Endothelial cell of hepatic sinusoid (primary cell): ENCODE data around the gene UGT1A4.

Experiments
- in situ Hi-C: cut with HindIII; loops from 2 replicates; pipeline ENCODE4 v1.10.0; 2017; ENCODE audit warnings: low sequenced_read_pairs

The UGT1A4 gene

GRCh38 chr2:233779722-233780121 lies 61.2 kb downstream of the UGT1A4 start:
- in situ Hi-C loops: no loop called here

- in situ Hi-C loops: no loop called here
Measured at GRCh38 chr2:233780771-233781170, 62.2 kb downstream of the UGT1A4 start.

GRCh38 chr2:233789554-233789953 lies 71.0 kb downstream of the UGT1A4 start:
- in situ Hi-C loops: no loop called here

DNA sequence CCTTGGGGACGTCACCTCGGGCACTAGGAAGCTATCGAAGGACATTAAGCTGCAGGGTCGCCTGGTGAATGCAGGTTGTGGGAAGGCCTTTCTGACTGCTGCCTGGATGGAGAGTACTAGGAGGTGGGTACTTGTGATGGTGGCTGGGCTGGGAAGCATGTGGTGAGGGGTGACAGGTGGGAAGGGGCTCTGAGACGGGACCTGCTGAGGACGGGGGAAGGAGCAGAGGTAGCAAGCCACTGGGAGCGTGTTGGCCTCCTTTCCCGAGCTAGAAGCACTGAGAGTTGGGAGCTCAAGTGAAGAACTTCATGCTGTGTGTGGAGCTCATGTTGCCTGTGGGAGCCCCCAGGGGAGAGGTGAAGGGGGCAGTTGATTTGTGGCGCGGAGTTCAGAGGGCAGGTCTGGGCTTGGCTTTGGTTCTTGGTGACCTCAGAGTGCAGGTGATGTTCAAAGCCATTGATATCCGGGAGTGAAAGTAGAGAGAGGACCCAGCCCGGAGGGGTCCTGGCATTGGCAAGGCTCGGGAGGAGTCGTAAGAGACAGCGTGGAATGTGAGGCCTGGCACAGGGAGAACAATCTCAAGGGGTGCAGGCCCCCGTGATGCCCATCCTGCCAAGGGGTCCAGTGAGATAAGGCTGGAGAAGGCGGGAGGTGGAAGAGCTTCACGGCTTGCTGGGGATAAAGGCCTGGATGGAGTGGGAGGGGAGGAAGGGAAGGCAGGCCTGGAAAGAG lies 72.8 kb downstream of the UGT1A4 start:
- in situ Hi-C loops: no loop called here

DNA sequence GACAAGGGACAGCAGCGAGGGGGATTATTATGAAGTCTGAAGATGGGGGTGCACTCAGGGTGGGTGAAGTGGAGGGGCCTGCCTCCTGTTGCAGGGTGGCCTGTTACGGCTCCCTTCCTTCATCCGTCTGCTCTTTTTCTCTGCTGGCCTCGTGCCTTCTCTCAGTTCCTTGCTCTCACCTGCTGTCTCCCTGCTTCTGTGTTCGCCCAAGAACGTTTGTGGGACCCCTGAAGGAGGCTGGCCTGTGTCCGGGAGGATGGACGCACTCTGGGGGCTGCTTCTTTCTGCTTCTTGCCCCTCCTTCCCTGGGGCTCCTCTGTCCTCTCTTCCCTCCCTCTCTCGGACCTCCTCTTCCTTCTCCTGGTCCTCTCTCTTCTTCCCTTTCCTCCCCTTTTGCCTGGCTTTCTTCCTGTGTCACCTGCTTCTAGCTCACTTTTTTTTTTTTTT lies 73.4 kb downstream of the UGT1A4 start:
- in situ Hi-C loops: no loop called here

DNA sequence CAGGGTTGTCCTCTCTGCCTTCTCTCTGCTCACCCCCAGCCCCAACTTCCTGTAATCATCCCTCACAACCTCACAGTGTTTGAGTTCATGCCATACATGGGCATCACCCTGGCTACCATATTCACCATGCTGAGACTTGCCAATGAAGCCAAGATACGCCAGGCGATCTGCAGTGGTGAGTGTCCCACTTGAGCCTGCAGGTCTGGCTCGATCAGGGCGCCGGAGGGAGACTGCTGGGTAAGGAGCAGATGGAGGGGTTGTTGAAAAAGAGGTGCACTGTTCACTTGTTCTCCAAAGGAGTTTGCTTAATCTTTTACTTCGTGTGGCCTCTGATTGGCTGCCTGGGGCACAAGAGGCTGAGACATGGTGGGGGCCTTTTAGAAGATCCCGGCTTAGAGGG lies 74.2 kb downstream of the UGT1A4 start:
- in situ Hi-C loops: no loop called here

GRCh38 chr2:233793465-233794127 lies 75.1 kb downstream of the UGT1A4 start:
- in situ Hi-C loops: no loop called here

DNA sequence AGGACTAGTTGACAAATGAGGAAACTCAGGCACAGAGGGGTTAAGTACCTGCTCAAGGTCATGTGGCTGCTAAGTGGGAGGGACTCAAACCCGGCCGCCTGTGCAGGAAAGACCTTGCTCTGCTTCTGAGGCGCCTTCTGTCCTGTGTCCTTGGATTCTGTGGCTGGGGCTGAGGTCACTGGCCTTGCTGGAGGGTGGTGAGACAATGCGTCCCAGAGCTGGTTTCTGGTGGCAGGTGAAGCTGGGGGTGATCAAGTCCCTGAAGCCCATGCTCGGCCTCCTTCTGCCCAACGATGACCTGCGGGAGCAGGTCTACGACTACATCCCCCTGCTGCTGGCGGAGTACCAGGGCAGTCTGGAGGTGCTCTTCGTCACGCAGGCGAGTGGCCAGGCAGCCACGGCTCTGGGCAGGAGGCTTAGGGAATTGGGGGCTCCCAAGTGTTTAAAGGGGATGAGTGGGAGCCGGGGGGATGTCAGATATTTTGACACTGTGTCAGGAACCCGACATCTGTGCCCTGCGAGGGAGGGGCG lies 75.7 kb downstream of the UGT1A4 start:
- in situ Hi-C loops: no loop called here

DNA sequence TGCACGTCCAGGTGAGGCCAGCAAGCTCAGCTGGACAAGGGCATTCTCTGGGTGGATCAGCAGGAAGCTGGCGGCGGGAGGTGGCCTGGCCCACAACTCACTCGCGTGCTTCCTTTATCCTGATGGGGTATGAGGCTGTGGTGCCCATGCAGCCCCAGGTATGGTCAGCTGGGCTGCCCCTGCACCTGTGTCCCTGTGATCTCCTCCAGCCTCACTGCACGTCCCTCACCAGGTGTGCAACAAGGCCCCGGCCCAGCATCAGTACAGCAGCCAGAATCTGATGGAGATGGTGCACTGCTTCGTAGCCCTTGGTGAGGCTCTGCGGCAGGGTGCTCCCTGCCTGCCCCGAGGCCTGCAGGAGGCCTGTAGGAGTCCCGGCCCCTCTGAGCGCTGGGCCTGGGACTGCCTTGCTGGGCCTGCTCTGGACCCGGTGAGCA lies 77.2 kb downstream of the UGT1A4 start:
- in situ Hi-C loops: no loop called here

DNA sequence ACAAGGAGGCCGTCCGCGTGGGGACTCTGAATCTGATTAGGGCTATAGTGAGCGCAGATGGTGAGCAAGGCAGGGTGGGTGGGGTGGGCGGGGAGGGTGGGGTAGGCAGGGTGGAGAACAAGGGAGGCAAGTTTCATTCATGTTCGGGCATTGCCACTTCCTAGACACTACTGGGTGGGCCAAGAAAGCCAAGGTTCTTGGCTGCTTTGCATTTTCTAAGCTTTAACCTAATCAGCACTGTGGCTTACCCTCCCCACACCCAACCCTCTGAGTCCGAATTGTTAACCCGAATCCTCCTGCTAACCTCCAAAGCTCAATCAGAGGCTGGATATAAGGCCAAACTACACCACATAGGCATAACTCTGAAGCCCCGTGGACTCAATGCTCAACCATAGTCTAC lies 77.7 kb downstream of the UGT1A4 start:
- in situ Hi-C loops: no loop called here

- in situ Hi-C loops: no loop called here
Measured at GRCh38 chr2:233798335-233799086, 80.0 kb downstream of the UGT1A4 start.

DNA sequence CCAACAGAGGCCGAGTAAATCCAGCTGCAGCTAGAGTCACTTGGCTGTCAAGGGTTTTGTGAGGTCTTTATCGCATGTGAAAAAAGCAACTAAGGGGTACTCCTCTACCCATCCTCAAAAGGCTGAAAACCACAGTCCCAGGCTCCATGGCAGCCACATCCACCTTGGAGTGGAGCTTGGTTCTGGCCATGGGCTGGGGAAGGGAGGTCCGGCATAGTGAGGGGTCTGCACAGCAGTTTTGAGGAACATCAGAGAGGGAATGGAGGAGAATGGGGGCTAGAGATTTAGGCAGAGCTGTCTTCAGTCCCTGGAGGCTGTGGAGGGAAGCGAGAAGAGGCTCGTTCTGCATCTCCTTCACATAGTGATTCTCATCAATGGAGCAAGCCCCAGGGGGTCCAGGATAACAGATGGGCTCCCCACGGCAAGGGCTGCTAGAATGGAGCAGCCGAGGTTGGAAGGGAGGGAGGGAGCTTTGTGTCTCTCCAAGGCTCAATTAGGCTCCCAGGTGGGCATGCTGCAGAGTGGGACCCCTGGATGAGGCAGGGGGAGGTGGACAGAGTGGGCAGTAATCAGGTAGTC lies 80.6 kb downstream of the UGT1A4 start:
- in situ Hi-C loops: no loop called here

DNA sequence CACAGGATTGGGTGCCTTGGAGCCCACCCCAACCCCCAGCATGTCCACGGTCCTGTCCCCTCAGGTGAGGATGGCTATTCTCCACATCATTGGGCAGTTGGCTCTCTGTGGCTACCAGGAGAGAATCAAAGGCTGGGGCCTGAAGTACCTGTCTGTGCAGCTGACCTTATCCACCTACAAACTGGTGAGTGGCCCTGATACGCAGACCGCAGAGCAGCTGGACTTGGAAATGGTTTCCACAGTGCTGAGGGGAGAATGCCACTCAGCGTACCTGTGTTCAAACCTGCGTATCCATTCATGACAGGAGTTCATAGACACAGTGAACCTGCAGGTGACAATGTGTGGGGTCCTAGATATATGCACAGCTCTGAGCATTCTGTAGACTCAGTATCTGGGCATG lies 81.2 kb downstream of the UGT1A4 start:
- in situ Hi-C loops: no loop called here

GRCh38 chr2:233800208-233800607 lies 81.7 kb downstream of the UGT1A4 start:
- in situ Hi-C loops: no loop called here

GRCh38 chr2:233801357-233802131 lies 83.0 kb downstream of the UGT1A4 start:
- in situ Hi-C loops: no loop called here

GRCh38 chr2:233802132-233802815 lies 83.7 kb downstream of the UGT1A4 start:
- in situ Hi-C loops: no loop called here

GRCh38 chr2:233803292-233803911 lies 84.9 kb downstream of the UGT1A4 start:
- in situ Hi-C loops: no loop called here

DNA sequence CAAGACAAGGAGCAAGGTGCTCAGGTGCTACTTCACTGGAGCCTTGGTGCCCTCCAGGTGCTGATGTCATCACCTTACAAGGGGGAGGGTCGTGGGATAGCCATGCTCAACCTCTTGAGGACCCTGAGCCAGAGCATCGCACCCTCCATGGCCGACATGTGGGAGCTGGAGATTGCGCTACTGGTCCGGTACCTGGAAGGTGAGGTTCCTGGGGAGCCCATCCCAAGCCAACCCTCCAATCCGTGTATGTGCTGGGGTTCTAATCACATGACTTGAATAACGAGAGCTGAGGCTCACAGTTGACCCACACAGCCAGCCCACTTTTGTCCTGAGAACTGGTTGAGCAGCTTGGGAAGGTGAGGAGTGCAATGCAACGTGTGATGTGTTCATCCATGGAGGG lies 85.5 kb downstream of the UGT1A4 start:
- in situ Hi-C loops: no loop called here

DNA sequence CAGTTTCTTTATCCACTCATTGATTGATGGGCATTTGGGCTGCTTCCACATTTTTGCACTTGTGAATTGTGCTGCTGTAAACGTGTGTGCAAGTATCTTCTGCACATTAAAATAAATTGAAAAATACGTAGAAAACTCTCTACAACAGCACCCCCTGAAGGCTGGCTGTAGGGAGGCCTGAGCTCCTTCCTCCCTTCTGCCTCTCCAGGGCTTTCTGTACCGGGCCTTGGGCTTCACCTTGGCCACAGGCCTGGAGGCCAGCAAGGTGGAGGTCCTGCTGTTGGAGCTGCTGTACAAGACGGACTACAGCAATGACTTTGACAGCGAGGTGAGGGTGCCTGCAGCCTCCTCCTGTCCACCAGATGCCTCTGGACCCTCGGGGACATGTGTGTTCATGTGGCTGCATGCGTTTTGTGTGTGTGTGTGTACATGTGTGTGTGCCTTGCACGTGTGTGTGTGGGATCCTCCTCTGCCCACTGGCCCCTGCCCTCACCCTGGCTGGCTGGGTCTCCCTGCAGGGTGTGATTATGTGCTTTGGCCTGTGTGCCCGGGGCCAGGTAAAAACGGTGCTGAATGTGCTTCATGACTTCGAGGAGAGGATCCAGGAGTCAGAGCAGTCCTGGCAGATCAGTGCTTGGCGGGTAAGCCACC lies 88.8 kb downstream of the UGT1A4 start:
- in situ Hi-C loops: loop anchor here (5.0 kb wide), 1 partner anchor 60 kb away; no protein-coding TSS in a partner anchor
